Skin of body (tissue), 2 donors: ENCODE data around the gene RCE1. TPM values are rescaled to one million over a fixed set of nuclear protein-coding genes. Genes with fewer than 3 reads are reported as not detected.

Experiments
- DNase-seq: peaks from one replicate; lab custom pipeline; 2025; lab: John Stamatoyannopoulos, UW
- total RNA-seq: library from RNA; depleted of rRNA; stranded (reverse); fragments of >200 nt; gene quantifications from one replicate; pipeline ENCODE4 v1.2.3, GENCODE V29; 2014

Gene RCE1
- total RNA-seq, 1 donor from 2014 or later = 15.4 TPM

DNA sequence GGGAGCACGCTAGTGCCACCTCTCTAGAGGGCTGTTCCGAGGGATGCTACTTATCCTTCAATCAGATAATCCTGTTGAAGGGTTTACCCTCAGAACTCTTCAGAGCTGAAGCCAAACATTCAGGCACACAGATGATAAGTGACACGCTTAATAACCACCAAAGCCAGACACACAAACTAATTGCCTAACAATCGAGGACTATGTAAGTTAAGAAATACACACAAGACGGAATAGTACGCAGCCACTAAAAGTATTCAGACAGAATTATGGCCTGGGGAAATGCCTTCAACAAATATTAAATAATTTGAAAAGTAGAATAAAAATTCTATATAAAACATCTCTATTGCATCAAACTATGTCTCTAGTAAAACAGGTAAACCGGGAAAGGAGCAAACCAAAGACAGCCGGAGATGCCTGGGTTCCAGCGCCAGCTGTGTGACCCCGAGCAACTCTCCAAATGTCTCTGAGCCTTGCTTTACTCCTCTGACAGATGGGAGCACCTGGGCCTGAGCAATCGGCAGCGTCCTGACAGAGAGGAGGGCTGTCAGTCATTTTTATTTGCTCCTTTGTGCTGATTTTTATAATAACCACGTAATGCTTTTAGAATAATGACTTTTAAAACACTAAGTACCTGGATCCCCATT lies 25.0 kb downstream of the RCE1 start:
- no peak for DNase-seq

- no peak for DNase-seq
Observed at GRCh38 chr11:66868726-66869566, 25.7 kb downstream of the RCE1 start.

- no peak for DNase-seq
Observed at GRCh38 chr11:66869567-66869870, 26.3 kb downstream of the RCE1 start.

DNA sequence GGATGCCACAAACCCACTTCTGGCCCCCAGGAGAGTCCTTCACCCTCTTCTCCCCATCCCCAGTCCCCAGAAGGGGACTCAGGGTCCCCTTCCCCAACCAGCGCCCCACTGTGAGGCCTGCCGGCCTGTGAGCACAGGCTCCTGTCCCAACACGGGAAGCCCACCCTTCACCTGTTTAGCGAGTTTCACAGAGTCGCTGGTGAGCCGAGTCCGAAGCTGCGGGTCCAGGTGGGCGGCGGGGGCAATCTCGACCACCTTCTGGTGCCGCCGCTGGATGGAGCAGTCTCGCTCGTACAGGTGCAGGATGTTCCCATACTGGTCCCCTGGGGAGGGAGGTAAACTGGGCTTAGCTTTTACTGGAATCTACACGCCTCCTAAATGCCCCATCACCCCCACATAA lies 26.9 kb downstream of the RCE1 start:
- DNase-seq = no peak

DNA sequence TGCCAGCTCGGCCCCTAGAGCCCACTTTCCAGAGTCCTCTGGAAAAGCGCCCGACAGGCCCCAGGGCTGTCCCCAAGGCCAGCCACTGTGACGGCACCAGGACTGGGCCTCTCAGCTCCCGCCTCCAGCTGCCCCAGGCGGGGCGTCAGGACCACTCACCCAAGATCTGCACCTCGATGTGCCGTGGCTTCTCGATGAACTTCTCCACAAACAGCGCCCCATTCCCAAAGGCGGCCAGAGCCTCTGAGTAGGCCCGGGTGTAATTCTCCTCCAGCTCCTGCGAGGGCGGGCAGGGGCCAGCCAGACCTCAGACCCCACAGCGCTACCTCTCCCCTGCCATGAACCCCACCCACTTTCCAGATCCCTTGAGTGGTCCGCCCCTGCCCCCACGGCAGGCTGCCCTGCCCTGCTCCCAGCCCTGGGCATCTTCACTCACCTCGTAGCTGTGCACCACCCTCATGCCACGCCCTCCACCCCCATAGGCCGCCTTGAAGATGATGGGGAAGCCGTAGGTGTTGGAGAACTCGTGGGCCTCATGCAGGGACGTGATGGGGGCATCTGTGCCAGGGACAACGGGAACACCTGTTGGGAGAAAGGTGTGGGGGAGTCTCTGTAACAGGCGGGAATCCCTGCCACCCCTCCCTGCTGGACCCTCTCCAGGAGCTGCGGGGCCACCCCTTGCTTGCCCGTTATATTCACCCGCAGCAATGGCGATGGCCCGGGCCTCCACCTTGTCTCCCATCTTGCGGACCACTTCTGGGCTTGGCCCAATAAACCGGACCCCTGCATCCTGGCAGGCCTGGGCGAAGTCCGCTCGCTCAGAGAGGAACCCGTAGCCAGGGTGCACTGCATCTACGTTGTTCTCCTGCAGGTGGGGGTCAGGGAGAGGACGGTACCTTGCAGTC lies 27.6 kb downstream of the RCE1 start:
- DNase-seq = no peak

- DNase-seq = no peak
Observed at GRCh38 chr11:66871521-66871901, 28.3 kb downstream of the RCE1 start.

DNA sequence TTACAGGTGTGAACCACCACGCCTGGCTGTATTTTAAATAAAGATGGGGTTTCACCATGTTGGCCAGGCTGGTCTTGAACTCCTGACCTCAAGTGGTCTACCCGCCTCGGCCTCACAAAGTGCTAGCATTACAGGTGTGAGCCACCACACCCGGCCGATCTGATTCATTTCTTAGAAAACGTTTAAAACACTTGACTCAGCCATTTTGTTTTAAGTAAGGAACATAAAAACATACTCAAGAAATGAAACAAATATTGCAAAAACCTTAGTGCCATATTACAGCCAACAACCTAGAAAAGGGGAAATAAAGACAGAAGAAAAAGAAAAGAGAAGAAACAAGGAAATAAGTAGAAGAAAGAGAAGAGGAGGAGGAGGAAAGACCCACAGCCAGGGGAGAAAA lies 31.0 kb downstream of the RCE1 start:
- DNase-seq = no peak

- DNase-seq = no peak
Observed at GRCh38 chr11:66875378-66875777, 32.1 kb downstream of the RCE1 start.

- no peak for DNase-seq
Observed at GRCh38 chr11:66877588-66878385, 34.5 kb downstream of the RCE1 start.

- no peak for DNase-seq
Observed at GRCh38 chr11:66878474-66878873, 35.2 kb downstream of the RCE1 start.

- DNase-seq = no peak
Observed at GRCh38 chr11:66879000-66879399, 35.8 kb downstream of the RCE1 start.

DNA sequence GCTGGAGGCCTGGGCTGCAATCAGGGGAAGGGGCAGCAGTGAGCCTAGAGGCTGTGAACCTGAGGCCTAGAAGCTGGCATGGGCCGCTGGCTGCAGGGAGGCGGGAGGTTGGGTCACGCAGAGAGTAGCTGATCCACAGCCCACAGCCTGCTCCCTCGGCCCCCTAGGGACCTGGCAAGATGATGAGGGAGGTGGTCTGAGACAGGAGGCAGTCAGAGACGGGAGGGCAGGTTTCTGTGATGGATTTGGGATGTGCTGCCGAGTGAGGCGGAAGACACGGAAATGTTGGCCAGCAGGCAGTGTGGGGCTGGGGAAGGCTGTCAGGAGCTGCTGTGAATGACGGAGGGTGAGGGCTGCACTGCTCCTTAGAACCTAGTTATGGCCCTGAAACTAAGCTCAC lies 36.3 kb downstream of the RCE1 start:
- DNase-seq = no peak

DNA sequence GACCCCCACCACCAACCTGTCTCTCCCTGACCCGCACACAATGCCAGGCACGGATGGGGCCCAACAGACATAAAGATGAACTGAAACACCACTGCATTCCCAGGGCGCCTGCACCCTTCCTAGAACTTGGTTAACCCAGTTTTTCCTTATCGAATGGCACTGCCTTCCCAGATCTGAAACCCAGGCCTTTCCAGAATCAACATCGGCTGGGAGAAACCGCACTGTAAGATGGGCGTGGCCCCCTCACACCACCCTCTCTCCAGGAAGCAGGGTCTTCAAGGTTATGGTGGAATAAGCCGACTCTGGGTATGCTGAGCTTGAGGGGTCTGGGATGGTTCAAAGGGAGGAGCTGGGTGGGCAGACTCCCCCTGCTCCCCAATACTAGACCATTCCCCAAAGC lies 36.8 kb downstream of the RCE1 start:
- DNase-seq = no peak

GRCh38 chr11:66880496-66881450 lies 37.5 kb downstream of the RCE1 start:
- DNase-seq = no peak

DNA sequence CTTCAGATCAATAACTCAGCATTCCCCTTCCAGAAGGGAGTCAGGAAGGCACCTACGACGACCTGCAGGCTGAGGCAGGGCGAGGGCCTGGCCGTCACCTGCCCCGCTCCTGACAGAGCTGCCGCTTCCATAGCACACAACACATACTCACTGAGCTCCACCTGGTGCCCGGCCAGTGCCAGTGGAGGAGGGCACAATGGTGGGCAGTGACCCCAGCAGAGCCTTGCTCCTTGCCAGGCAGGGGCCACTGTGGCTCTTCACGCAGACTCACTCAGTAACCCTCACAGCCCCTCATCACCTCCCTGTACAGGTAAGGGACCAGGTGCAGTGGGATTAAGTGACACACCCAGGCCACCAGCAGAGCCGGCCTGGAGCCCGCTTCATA lies 38.2 kb downstream of the RCE1 start:
- DNase-seq = no peak

DNA sequence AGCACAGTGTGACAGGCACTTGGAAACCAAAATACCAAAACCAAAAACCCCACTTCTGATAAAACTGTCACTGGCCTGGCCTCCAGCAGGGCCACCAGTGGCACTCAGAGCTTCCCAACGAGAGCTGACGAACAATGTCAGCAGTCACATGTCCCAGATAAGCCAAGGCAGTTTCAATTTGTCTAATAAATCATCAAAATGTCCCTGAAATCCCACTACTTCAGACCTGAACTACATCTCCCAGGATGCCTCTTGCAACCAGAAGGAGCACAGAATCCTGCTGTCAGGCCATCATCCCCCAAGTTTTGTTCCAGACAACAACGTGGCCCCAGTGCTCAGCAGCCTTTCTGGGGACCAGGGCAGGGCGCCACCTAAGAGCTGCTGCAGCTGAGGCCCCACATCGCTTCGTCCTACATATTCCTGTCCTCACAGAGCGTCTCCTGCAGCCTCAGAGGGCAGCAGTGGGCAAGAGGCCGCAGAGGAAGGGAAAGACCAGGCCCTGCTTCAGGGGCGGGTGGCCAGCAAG lies 38.7 kb downstream of the RCE1 start:
- DNase-seq = no peak

GRCh38 chr11:66882561-66883015 lies 39.3 kb downstream of the RCE1 start:
- no peak for DNase-seq

DNA sequence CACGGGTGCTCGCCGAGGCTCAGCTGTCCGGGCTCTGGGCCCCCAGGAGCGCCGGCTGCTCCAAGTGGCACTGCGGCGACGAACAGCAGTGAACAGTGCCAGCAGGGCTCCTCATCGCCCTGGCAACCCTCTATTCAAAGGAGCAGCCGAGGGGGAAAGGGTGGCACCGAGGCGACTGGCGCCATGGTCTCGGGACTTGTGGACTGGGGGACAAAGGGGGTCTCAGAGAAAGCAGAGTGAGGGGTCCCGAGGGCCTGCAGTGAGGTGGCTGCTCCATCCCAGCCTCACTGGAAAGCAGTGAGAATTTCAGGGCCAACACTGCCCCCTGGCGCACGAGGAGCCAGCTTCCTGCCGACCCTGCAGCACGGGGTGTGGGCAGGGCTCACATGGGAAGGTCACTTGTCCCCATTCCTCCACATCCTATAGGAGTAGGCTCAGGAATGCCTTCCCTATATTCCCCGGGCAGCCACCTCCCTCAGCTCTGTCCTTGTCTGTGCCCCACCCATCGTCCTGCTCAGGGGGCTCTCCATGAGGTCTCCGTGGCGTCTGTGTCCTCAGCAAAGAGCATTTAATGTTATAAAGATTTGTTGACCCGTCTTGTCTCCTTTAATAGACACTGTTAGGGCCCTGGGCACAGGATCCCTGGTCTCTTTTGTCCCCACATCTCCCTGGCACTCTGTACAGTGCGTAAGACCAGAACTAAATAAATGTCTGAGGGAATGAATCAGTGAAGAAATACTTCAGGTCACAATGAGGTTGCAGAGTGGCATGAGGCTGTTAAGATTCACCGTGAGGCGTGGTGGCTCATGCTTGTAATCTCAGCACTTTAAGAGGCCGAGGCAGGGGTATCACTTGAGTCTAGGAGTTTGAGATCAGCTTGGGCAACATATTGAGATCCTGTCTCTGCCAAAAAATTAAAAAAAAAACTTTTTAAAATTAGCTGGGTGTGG lies 40.0 kb downstream of the RCE1 start:
- DNase-seq = no peak

DNA sequence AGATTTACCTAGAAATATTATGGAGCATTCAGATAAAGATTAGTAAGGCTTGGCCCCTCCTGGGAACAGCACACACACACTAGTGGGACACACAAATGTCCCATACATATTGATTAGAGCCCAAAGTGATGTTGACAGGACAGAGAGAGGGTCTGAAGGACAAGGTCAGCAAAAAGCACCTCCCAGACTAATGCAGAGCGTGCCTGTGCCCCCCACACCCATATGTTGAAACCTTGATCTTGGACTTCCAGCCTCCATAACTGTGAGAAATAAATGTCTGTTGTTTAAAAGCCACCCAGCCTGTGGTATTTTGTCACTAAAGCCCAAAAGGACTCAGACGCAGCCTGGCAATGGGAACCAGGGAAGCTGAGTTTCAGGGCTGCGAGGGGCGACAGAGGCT lies 41.2 kb downstream of the RCE1 start:
- DNase-seq = no peak
